ENCODE data around the gene KCNIP1.

Gene KCNIP1

GRCh38 chr5:170719551-170719950, 215.7 kb downstream of the KCNIP1 start:
- Histone ChIP-seq H3K27me3 (ENCODE audit: insufficient read depth, poor library complexity, severe bottlenecking) (peaks cover 16% of the 10 kb centered on the region), H3K27ac (replicated peaks) (no peak overlapping the region), H3K4me3 (replicated peaks; ENCODE audit: insufficient read depth, low read length) (no peak overlapping the region)
- no peak for DNase-seq (ENCODE audit: low read depth in 1 of 2, low spot score in 1 of 2)
- TF ChIP-seq POLR2AphosphoS5 (IDR thresholded peaks at IDR 0.05; ENCODE audit: low read depth): no peak
- TF ChIP-seq SPI1 (IDR thresholded peaks at IDR 0.05; ENCODE audit: borderline replicate concordance, low read depth): no peak
- TF ChIP-seq GABPA (IDR thresholded peaks at IDR 0.05; ENCODE audit: low read depth): no peak
- TF ChIP-seq, protein P1, sequence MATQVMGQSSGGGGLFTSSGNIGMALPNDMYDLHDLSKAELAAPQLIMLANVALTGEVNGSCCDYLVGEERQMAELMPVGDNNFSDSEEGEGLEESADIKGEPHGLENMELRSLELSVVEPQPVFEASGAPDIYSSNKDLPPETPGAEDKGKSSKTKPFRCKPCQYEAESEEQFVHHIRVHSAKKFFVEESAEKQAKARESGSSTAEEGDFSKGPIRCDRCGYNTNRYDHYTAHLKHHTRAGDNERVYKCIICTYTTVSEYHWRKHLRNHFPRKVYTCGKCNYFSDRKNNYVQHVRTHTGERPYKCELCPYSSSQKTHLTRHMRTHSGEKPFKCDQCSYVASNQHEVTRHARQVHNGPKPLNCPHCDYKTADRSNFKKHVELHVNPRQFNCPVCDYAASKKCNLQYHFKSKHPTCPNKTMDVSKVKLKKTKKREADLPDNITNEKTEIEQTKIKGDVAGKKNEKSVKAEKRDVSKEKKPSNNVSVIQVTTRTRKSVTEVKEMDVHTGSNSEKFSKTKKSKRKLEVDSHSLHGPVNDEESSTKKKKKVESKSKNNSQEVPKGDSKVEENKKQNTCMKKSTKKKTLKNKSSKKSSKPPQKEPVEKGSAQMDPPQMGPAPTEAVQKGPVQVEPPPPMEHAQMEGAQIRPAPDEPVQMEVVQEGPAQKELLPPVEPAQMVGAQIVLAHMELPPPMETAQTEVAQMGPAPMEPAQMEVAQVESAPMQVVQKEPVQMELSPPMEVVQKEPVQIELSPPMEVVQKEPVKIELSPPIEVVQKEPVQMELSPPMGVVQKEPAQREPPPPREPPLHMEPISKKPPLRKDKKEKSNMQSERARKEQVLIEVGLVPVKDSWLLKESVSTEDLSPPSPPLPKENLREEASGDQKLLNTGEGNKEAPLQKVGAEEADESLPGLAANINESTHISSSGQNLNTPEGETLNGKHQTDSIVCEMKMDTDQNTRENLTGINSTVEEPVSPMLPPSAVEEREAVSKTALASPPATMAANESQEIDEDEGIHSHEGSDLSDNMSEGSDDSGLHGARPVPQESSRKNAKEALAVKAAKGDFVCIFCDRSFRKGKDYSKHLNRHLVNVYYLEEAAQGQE (IDR thresholded peaks at IDR 0.05; ENCODE audit: insufficient replicate concordance, low read depth): no peak
- TF ChIP-seq, protein P2, sequence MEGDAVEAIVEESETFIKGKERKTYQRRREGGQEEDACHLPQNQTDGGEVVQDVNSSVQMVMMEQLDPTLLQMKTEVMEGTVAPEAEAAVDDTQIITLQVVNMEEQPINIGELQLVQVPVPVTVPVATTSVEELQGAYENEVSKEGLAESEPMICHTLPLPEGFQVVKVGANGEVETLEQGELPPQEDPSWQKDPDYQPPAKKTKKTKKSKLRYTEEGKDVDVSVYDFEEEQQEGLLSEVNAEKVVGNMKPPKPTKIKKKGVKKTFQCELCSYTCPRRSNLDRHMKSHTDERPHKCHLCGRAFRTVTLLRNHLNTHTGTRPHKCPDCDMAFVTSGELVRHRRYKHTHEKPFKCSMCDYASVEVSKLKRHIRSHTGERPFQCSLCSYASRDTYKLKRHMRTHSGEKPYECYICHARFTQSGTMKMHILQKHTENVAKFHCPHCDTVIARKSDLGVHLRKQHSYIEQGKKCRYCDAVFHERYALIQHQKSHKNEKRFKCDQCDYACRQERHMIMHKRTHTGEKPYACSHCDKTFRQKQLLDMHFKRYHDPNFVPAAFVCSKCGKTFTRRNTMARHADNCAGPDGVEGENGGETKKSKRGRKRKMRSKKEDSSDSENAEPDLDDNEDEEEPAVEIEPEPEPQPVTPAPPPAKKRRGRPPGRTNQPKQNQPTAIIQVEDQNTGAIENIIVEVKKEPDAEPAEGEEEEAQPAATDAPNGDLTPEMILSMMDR (IDR thresholded peaks at IDR 0.05; ENCODE audit: insufficient read depth, low read length): no peak

DNA sequence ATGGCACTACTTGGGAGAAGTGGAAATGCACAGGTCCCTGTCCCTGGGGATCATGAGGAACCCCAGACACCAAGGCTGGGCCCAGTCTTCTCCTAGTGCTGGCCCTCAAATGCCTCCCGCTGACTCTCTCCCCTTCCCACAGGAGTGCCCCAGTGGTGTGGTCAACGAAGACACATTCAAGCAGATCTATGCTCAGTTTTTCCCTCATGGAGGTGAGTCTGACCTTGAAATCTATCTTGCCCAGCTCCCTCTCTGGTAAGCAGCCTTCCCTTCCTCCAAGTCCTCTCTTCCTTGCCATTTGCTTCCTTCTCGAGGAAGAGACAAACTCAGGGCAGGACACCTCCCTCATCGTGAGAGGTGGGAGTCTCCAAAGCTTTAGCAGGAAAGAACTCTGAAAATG, 216.4 kb downstream of the KCNIP1 start:
- no peak overlapping the region for H3K27ac ChIP-seq (replicated peaks)
- H3K4me3 ChIP-seq (replicated peaks; ENCODE audit: insufficient read depth, low read length): no peak overlapping the region
- no peak for TF ChIP-seq POLR2AphosphoS5 (IDR thresholded peaks at IDR 0.05; ENCODE audit: low read depth)
- TF ChIP-seq, protein P2 (IDR thresholded peaks at IDR 0.05; ENCODE audit: insufficient read depth, low read length): no peak
- no peak for DNase-seq (ENCODE audit: low read depth in 1 of 2, low spot score in 1 of 2)
- H3K27me3 ChIP-seq (ENCODE audit: insufficient read depth, poor library complexity, severe bottlenecking): peaks cover 16% of the 10 kb centered on the region

- H3K4me3 ChIP-seq (replicated peaks; ENCODE audit: insufficient read depth, low read length): no peak overlapping the region
- H3K27ac ChIP-seq (replicated peaks): no peak overlapping the region
- TF ChIP-seq GABPA (IDR thresholded peaks at IDR 0.05; ENCODE audit: low read depth) (no peak), SPI1 (IDR thresholded peaks at IDR 0.05; ENCODE audit: borderline replicate concordance, low read depth) (no peak), POLR2AphosphoS5 (IDR thresholded peaks at IDR 0.05; ENCODE audit: low read depth) (no peak)
- TF ChIP-seq, protein P1 (IDR thresholded peaks at IDR 0.05; ENCODE audit: insufficient replicate concordance, low read depth): no peak
- TF ChIP-seq, protein P2 (IDR thresholded peaks at IDR 0.05; ENCODE audit: insufficient read depth, low read length): no peak
- no peak for DNase-seq (ENCODE audit: low read depth in 1 of 2, low spot score in 1 of 2)
- peaks cover 13% of the 10 kb centered on the region for H3K27me3 ChIP-seq (ENCODE audit: insufficient read depth, poor library complexity, severe bottlenecking)
Observed at GRCh38 chr5:170720984-170721383, 217.2 kb downstream of the KCNIP1 start.

- TF ChIP-seq POLR2AphosphoS5 (IDR thresholded peaks at IDR 0.05; ENCODE audit: low read depth) (no peak), SPI1 (IDR thresholded peaks at IDR 0.05; ENCODE audit: borderline replicate concordance, low read depth) (no peak), GABPA (IDR thresholded peaks at IDR 0.05; ENCODE audit: low read depth) (no peak)
- TF ChIP-seq, protein P2 (IDR thresholded peaks at IDR 0.05; ENCODE audit: insufficient read depth, low read length): no peak
- TF ChIP-seq, protein P1 (IDR thresholded peaks at IDR 0.05; ENCODE audit: insufficient replicate concordance, low read depth): no peak
- Histone ChIP-seq H3K27me3 (ENCODE audit: insufficient read depth, poor library complexity, severe bottlenecking) (peaks cover 7% of the 10 kb centered on the region), H3K4me3 (replicated peaks; ENCODE audit: insufficient read depth, low read length) (no peak overlapping the region), H3K27ac (replicated peaks) (no peak overlapping the region)
- DNase-seq (ENCODE audit: low read depth in 1 of 2, low spot score in 1 of 2): no peak
Observed at GRCh38 chr5:170721681-170722080, 217.9 kb downstream of the KCNIP1 start.

Data from HL-60 (cell line).